K562 (cell line): ENCODE data around the gene ATMIN. TPM values are rescaled to one million over a fixed set of nuclear protein-coding genes. Genes with fewer than 3 reads are reported as not detected.

Experiments
- ATF7 ChIP-seq: fragments of 450-650 bp; IDR thresholded peaks from 2 replicates; pipeline ENCODE4 v1.7.1; 2014; ENCODE audit warnings: mild to moderate bottlenecking, moderate library complexity
- BMI1 ChIP-seq: fragments of 150-350 bp; IDR thresholded peaks from 2 replicates; pipeline ENCODE4 v1.6.1; 2014; ENCODE audit warnings: low read length
- HDAC2 ChIP-seq: fragments of 450-650 bp; IDR thresholded peaks from 2 replicates; pipeline ENCODE4 v1.6.1; 2016; ENCODE audit warnings: mild to moderate bottlenecking
- HDAC6 ChIP-seq: IDR thresholded peaks from 2 replicates; pipeline ENCODE4 v1.6.1; 2012; ENCODE audit warnings: low read depth, mild to moderate bottlenecking, control low read depth, inconsistent platforms, low read length, moderate library complexity
- HIVEP1 ChIP-seq: fragments of 250-450 bp; sonication (Bioruptor Pico); IDR thresholded peaks from 2 replicates; pipeline ENCODE4 v1.4.0; 2020; ENCODE audit warnings: mild to moderate bottlenecking
- HMG20B ChIP-seq: fragments of 250-450 bp; sonication (Bioruptor Pico); IDR thresholded peaks from 2 replicates; pipeline ENCODE4 v1.5.0; 2021; ENCODE audit warnings: mild to moderate bottlenecking
- HNRNPK ChIP-seq: fragments of 200-400 bp; formaldehyde crosslinking; IDR thresholded peaks from one replicate; pipeline ENCODE4 v1.6.1; 2018; ENCODE audit warnings: mild to moderate bottlenecking, low read depth, low read length; ENCODE audit not compliant: poor library complexity, severe bottlenecking
- HNRNPUL1 ChIP-seq: fragments of 200-400 bp; formaldehyde crosslinking; IDR thresholded peaks from 2 replicates; pipeline ENCODE4 v1.6.1; 2017; ENCODE audit warnings: low read length
- MAFG ChIP-seq: fragments of 450-650 bp; conservative IDR thresholded peaks from 2 replicates; pipeline ENCODE4 v1.6.1; 2016; ENCODE audit warnings: missing genetic modification characterization, missing compliant biosample characterization
- NEUROD1 ChIP-seq: fragments of 150-350 bp; IDR thresholded peaks from 2 replicates; pipeline ENCODE4 v1.6.1; 2014; ENCODE audit warnings: borderline replicate concordance, low read length, low read depth; ENCODE audit not compliant: partially characterized antibody
- NFRKB ChIP-seq: fragments of 450-650 bp; IDR thresholded peaks from 2 replicates; pipeline ENCODE4 v1.6.1; 2016; ENCODE audit warnings: low read depth
- POLR2AphosphoS5 ChIP-seq: IDR thresholded peaks from 2 replicates; pipeline ENCODE4 v1.6.1; 2011; ENCODE audit warnings: mild to moderate bottlenecking, low read depth, low read length, moderate library complexity; ENCODE audit not compliant: control insufficient read depth, insufficient read depth
- POLR2H ChIP-seq: IDR thresholded peaks from 2 replicates; pipeline ENCODE4 v1.6.1; 2016; ENCODE audit warnings: missing genetic modification characterization, low read depth, mild to moderate bottlenecking, control low read depth, missing compliant biosample characterization, moderate library complexity
- RBM17 ChIP-seq: fragments of 200-400 bp; formaldehyde crosslinking; IDR thresholded peaks from 2 replicates; pipeline ENCODE4 v1.6.1; 2017; ENCODE audit warnings: low read depth, mild to moderate bottlenecking, low read length, borderline replicate concordance
- SMARCB1 ChIP-seq: IDR thresholded peaks from 2 replicates; pipeline ENCODE4 v1.6.1; 2011; ENCODE audit warnings: improper control_type of control experiment, low read depth; ENCODE audit not compliant: insufficient read length
- SNRNP70 ChIP-seq: fragments of 200-400 bp; formaldehyde crosslinking; optimal IDR thresholded peaks from 2 replicates; pipeline ENCODE3; 2017; ENCODE audit warnings: low read depth, low read length
- SOX6 ChIP-seq: fragments of 450-650 bp; IDR thresholded peaks from 2 replicates; pipeline ENCODE4 v1.6.1; 2014; ENCODE audit warnings: mild to moderate bottlenecking
- TAF7 ChIP-seq: fragments of 450-650 bp; IDR thresholded peaks from 2 replicates; pipeline ENCODE4 v1.6.1; 2016; ENCODE audit warnings: missing genetic modification characterization, missing compliant biosample characterization
- ZBTB1 ChIP-seq: sonication (generic); formaldehyde crosslinking; IDR thresholded peaks from 2 replicates; pipeline ENCODE4 v1.8.1; 2023; ENCODE audit warnings: missing genetic modification reagents, low read depth, mild to moderate bottlenecking, borderline replicate concordance
- ZKSCAN8 ChIP-seq: fragments of 200-800 bp; sonication (Bioruptor generic); IDR thresholded peaks from 2 replicates; pipeline ENCODE4 v1.6.1; 2016; ENCODE audit warnings: missing genetic modification characterization, missing compliant biosample characterization
- ZNF232 ChIP-seq: sonication (generic); formaldehyde crosslinking; IDR thresholded peaks from 2 replicates; pipeline ENCODE4 v1.8.0; 2022; ENCODE audit warnings: mild to moderate bottlenecking, missing genetic modification reagents
- polyA plus RNA-seq, 8 experiments: library from polyadenylated mRNA; depleted of rRNA in 4 of 8; stranded (reverse) in 5 of 8; unstranded in 3 of 8; fragments of >200 nt; fragmentation: Nextera tagmentation in 2 of 8; fragmentation: Illumina TruSeq in 1 of 8; extraction: Ambion mirVana in 2 of 8; extraction: Trizol in 1 of 8; gene quantifications; 2 replicates each; pipeline versions ENCODE4 v1.2.1 to v1.2.3, GENCODE V29; 2011 to 2014; ENCODE audit warnings: inconsistent platforms in 1 of 8, missing spikeins in 1 of 8
- total RNA-seq, 7 experiments: library from RNA; depleted of rRNA in 6 of 7; stranded (reverse); fragments of >200 nt in 6 of 7; fragmentation: Illumina TruSeq in 2 of 7; extraction: Trizol in 2 of 7; gene quantifications; 2 replicates each; pipeline versions ENCODE4 v1.2.1 to v1.2.3, GENCODE V29; 2011 to 2021; ENCODE audit warnings: low replicate concordance in 1 of 7
- TF ChIP-seq, protein P1 (sequence below): fragments of 450-650 bp; formaldehyde crosslinking; IDR thresholded peaks from 2 replicates; pipeline ENCODE4 v1.4.0; 2022; ENCODE audit warnings: missing genetic modification characterization
- TF ChIP-seq, protein P2 (sequence below): sonication (generic); formaldehyde crosslinking; IDR thresholded peaks from 2 replicates; pipeline ENCODE4 v1.5.0; 2020; ENCODE audit warnings: missing genetic modification reagents

Gene ATMIN
- total and polyA plus RNA-seq, 9 of the 15 experiments (the other 6 are each of a cell fraction or from before 2014, with no cell fraction given): 6.7 to 40.9 (median 23.4) TPM

- TF ChIP-seq HMG20B: 0 out of 2 replicates have a peak, but pooled peaks have one; percentile 34
- TF ChIP-seq HIVEP1 (CRISPR knock-in tag): peak; percentile 67; the same call in 1 of the 2 replicates
- peak; percentile 92 for TF ChIP-seq BMI1
- TF ChIP-seq ZKSCAN8 (CRISPR knock-in tag): no peak
- peak; percentile 70 for TF ChIP-seq POLR2H (tag)
- peak; percentile 59 for TF ChIP-seq NEUROD1
- TF ChIP-seq SOX6: peak; percentile 43; the same call in 1 of the 2 replicates
- peak; percentile 94 for TF ChIP-seq ATF7
- TF ChIP-seq HDAC6: no peak
- peak; percentile 49; the same call in 1 of the 2 replicates for TF ChIP-seq NFRKB
- no peak for TF ChIP-seq RBM17
- TF ChIP-seq, protein P1, sequence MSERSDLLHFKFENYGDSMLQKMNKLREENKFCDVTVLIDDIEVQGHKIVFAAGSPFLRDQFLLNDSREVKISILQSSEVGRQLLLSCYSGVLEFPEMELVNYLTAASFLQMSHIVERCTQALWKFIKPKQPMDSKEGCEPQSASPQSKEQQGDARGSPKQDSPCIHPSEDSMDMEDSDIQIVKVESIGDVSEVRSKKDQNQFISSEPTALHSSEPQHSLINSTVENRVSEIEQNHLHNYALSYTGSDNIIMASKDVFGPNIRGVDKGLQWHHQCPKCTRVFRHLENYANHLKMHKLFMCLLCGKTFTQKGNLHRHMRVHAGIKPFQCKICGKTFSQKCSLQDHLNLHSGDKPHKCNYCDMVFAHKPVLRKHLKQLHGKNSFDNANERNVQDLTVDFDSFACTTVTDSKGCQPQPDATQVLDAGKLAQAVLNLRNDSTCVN: no peak
- TF ChIP-seq POLR2AphosphoS5: peak; percentile 79
- no peak for TF ChIP-seq ZBTB1 (CRISPR knock-in tag)
- TF ChIP-seq SNRNP70: no peak
- no peak for TF ChIP-seq SMARCB1
- 0 out of 2 replicates have a peak, but pooled peaks have one; percentile 15 for TF ChIP-seq ZNF232 (CRISPR knock-in tag)
- peak; percentile 58; the same call in 1 of the 2 replicates for TF ChIP-seq TAF7 (tag)
- no peak for TF ChIP-seq HNRNPUL1
- TF ChIP-seq, protein P2, sequence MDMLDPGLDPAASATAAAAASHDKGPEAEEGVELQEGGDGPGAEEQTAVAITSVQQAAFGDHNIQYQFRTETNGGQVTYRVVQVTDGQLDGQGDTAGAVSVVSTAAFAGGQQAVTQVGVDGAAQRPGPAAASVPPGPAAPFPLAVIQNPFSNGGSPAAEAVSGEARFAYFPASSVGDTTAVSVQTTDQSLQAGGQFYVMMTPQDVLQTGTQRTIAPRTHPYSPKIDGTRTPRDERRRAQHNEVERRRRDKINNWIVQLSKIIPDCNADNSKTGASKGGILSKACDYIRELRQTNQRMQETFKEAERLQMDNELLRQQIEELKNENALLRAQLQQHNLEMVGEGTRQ: no peak
- TF ChIP-seq MAFG: no peak
- TF ChIP-seq HNRNPK: no peak
- TF ChIP-seq HDAC2: peak; percentile 95; the same call in 1 of the 2 replicates
Observed at GRCh38 chr16:81077076-81077940, 41.7 kb downstream of the ATMIN start, which contains the start of gene C16orf46 (continued).
